HepG2 (cell line): ENCODE data around the gene NLRC5. TPM values are rescaled to one million over a fixed set of nuclear protein-coding genes. Genes with fewer than 3 reads are reported as not detected.

Experiments used
- ATAC-seq: fragments of 200-7000 bp; cut with Tn5 transposase; 3 replicates; pipeline ENCODE4 v1.9.1; 2020; ENCODE audit warnings: mild to moderate bottlenecking, moderate library complexity
- BruUV-seq: library from RNA; stranded (reverse); fragments of 400-500 nt; replicated peaks from 2 replicates; lab custom pipeline; 2021; lab: Mats Ljungman, UMichigan
- CTCF ChIA-PET: fragments of 300-600 bp; formaldehyde crosslinking; extraction: SDS; loops from one replicate; lab custom pipeline; 2021; ENCODE audit warnings: low total read pairs, inconsistent platforms, low intra/inter-chr PET ratio; lab: Yijun Ruan, JAX
- POLR2A ChIA-PET: fragments of 350-600 bp; sonication (Branson Sonifier 250); formaldehyde crosslinking; loops from one replicate; lab custom pipeline; 2020; ENCODE audit warnings: antibody characterized with exemption, inconsistent platforms; lab: Yijun Ruan, JAX
- DNase-seq: peaks from one replicate; pipeline ENCODE4 v3.0.0-alpha.2; 2015; ENCODE audit warnings: low spot score
- FAIRE-seq: peaks from 3 replicates; lab custom pipeline; 2011; peaks lifted over from hg19 to GRCh38; lab: Jason Lieb, UNC
- H2AFZ ChIP-seq: one replicate; pipeline ENCODE4 v1.6.1; 2011; ENCODE audit warnings: low read length, inconsistent platforms
- H3K27ac ChIP-seq: fragments of 300-600 bp; 3 replicates; pipeline ENCODE4 v1.8.0; 2011; ENCODE audit warnings: mixed run types, mild to moderate bottlenecking, mixed read lengths, low read length, inconsistent platforms; ENCODE audit not compliant: insufficient read depth; ENCODE audit errors: extremely low read length
- H3K27me3 ChIP-seq, 2 experiments: fragments of 200-600 bp in 1 of 2; 2 replicates in 1 of 2; 3 replicates in 1 of 2; pipeline versions ENCODE4 v1.6.0 to v1.8.0; 2011; ENCODE audit warnings: low read length in 2 of 2, mild to moderate bottlenecking in 2 of 2, moderate library complexity in 2 of 2, inconsistent platforms in 1 of 2; ENCODE audit not compliant: insufficient read depth in 2 of 2, control insufficient read depth in 1 of 2
- H3K36me3 ChIP-seq, 2 experiments: fragments of 200-600 bp in 1 of 2; replicated peaks in 1 of 2; 2 replicates in 1 of 2; 3 replicates in 1 of 2; pipeline versions ENCODE4 v1.5.1 to v1.8.0; 2011; ENCODE audit warnings: low read length in 2 of 2, inconsistent platforms in 1 of 2; ENCODE audit not compliant: insufficient read depth in 2 of 2, control insufficient read depth in 1 of 2
- H3K4me1 ChIP-seq: 2 replicates; pipeline ENCODE4 v1.5.1; 2012; ENCODE audit warnings: low read length, inconsistent platforms; ENCODE audit not compliant: insufficient read depth
- H3K4me2 ChIP-seq: 2 replicates; pipeline ENCODE4 v1.6.0; 2011; ENCODE audit warnings: low read depth, low read length, inconsistent platforms
- H3K4me3 ChIP-seq, 3 experiments: fragments of 200-600 bp in 1 of 3; sonication (generic), shearing (Covaris generic) in 1 of 3; replicated peaks in 1 of 3; 2 replicates each; pipeline ENCODE4 v1.5.1; 2011 to 2016; ENCODE audit warnings: low read length in 3 of 3, inconsistent platforms in 2 of 3, low read depth in 2 of 3, mild to moderate bottlenecking in 2 of 3, control low read depth in 1 of 3, mixed read lengths in 1 of 3; ENCODE audit not compliant: insufficient read depth in 1 of 3
- H3K79me2 ChIP-seq: one replicate; pipeline ENCODE4 v1.6.1; 2011; ENCODE audit warnings: low read length, inconsistent platforms; ENCODE audit not compliant: insufficient read depth
- H3K9ac ChIP-seq: 2 replicates; pipeline ENCODE4 v1.6.0; 2011; ENCODE audit warnings: mild to moderate bottlenecking, low read depth, low read length, inconsistent platforms; ENCODE audit not compliant: insufficient read depth
- H3K9me3 ChIP-seq: 2 replicates; pipeline ENCODE4 v1.5.1; 2012; ENCODE audit warnings: mild to moderate bottlenecking, low read length
- H4K20me1 ChIP-seq: 2 replicates; pipeline ENCODE4 v1.6.0; 2011; ENCODE audit warnings: inconsistent platforms, mild to moderate bottlenecking, low read length, moderate library complexity; ENCODE audit not compliant: insufficient read depth
- MEF2D ChIP-seq: sonication (generic); formaldehyde crosslinking; IDR thresholded peaks from 2 replicates; pipeline ENCODE4 v1.5.1; 2020; ENCODE audit warnings: mild to moderate bottlenecking, missing genetic modification reagents
- PAXIP1 ChIP-seq: sonication (generic); formaldehyde crosslinking; conservative IDR thresholded peaks from 2 replicates; pipeline ENCODE4 v1.4.0; 2020; ENCODE audit warnings: mild to moderate bottlenecking, missing genetic modification reagents, moderate library complexity
- SNRNP70 ChIP-seq: fragments of 200-400 bp; formaldehyde crosslinking; IDR thresholded peaks from 2 replicates; pipeline ENCODE4 v1.6.1; 2017; ENCODE audit warnings: mild to moderate bottlenecking, low read depth, low read length, moderate library complexity
- WGBS: methylation state at CpG from one replicate; pipeline ENCODE4 v1.1.6; 2017; ENCODE audit warnings: low lambda C conversion rate; 5-methylcytosine and 5-hydroxymethylcytosine counted together
- in situ Hi-C: cut with HindIII; loops from 2 replicates; pipeline ENCODE4 v1.10.0; 2017; ENCODE audit warnings: low pct_unique_long_range_greater_than_20kb; ENCODE audit not compliant: extremely low pct_ligation_motif_present
- intact Hi-C: fragments of 100-400 bp; cut with micrococcal nuclease; formaldehyde crosslinking; loops from one replicate; pipeline ENCODE4 v1.10.0; 2022; ENCODE audit not compliant: unreplicated experiment
- polyA plus RNA-seq, 8 experiments: library from polyadenylated mRNA; depleted of rRNA in 3 of 8; stranded (reverse) in 7 of 8; unstranded in 1 of 8; fragments of >200 nt; fragmentation: Illumina TruSeq in 4 of 8; extraction: Trizol in 4 of 8; gene quantifications; 2 replicates each; pipeline versions ENCODE4 v1.2.1 to v1.2.3, GENCODE V29; 2011 to 2016; ENCODE audit warnings: low read depth in 4 of 8, missing spikeins in 1 of 8, mixed read lengths in 1 of 8; ENCODE audit not compliant: insufficient read depth in 1 of 8
- total RNA-seq, 5 experiments: library from RNA; depleted of rRNA; stranded (reverse); fragments of >200 nt; fragmentation: Illumina TruSeq; extraction: Trizol; gene quantifications; 2 replicates each; pipeline ENCODE4 v1.2.3, GENCODE V29; 2016; ENCODE audit warnings: low read depth in 1 of 5
- TF ChIP-seq, protein P1 (sequence below): sonication (generic); formaldehyde crosslinking; IDR thresholded peaks from 2 replicates; pipeline ENCODE4 v1.4.0; 2020; ENCODE audit warnings: missing genetic modification reagents, borderline replicate concordance

NLRC5 gene
- total and polyA plus RNA-seq, 2 of the 13 experiments (the other 11 are each of a cell fraction or from before 2014, with no cell fraction given): 6.3 to 12.7 TPM

DNA sequence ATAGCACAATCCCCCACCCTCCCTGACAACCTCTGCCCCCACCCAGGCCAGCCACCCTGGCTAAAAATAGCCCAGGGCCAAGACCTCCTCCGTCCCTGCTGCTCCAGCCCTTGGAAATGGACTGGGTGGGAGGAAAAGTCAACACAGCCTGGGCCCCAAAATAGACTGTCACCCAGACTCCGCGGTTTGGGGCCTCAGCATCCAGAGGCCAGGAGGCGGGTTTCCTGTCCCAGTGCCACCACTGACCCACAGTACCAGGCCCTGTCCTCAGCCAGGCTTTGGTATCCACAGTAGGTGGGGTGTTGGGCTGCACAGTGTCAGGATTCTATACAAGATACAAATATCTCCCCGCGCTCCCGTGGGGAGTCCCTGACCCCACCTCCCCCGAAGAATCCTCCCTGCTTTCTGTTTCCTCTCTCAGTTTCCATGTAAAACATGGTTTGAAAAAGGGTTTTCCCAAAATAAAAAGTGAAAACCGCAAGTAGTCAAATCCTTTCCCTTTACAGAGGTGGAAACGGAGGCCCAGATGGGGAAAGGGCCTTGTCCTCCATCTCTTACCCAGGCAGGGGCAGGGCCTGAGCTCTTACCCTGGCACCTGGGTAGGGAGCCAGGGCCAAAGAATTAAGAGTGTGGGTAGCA is 123.2 kb downstream of the NLRC5 start:
- H3K27me3 ChIP-seq: no peaks in the 10 kb centered on the region; a peak in 1 of 5 replicates
- intact Hi-C loops: no loop called here
- H3K9me3 ChIP-seq: no peaks in the 10 kb centered on the region
- no peaks in the 10 kb centered on the region for H3K36me3 ChIP-seq
- no peak for ATAC-seq
- no peak for FAIRE-seq
- no peak overlapping the region for H3K4me2 ChIP-seq
- CTCF ChIA-PET: no interaction called here
- BruUV-seq: no TSS peak
- no peak overlapping the region for H2AFZ ChIP-seq
- no peak overlapping the region for H3K9ac ChIP-seq
- in situ Hi-C loops: no loop called here
- H4K20me1 ChIP-seq: no peaks in the 10 kb centered on the region
- H3K4me1 ChIP-seq: no peaks in the 10 kb centered on the region
- 63% methylated on average over 10 of the region's 10 CpGs for WGBS
- POLR2A ChIA-PET: no interaction called here
- H3K4me3 ChIP-seq: no peak overlapping the region
- no peaks in the 10 kb centered on the region for H3K79me2 ChIP-seq
- no peak overlapping the region for H3K27ac ChIP-seq
- DNase-seq: no peak
- TF ChIP-seq SNRNP70 (no peak), MEF2D (0 out of 2 replicates have a peak, but pooled peaks have one; percentile 31), PAXIP1 (CRISPR knock-in tag) (no peak)
- TF ChIP-seq, protein P1, sequence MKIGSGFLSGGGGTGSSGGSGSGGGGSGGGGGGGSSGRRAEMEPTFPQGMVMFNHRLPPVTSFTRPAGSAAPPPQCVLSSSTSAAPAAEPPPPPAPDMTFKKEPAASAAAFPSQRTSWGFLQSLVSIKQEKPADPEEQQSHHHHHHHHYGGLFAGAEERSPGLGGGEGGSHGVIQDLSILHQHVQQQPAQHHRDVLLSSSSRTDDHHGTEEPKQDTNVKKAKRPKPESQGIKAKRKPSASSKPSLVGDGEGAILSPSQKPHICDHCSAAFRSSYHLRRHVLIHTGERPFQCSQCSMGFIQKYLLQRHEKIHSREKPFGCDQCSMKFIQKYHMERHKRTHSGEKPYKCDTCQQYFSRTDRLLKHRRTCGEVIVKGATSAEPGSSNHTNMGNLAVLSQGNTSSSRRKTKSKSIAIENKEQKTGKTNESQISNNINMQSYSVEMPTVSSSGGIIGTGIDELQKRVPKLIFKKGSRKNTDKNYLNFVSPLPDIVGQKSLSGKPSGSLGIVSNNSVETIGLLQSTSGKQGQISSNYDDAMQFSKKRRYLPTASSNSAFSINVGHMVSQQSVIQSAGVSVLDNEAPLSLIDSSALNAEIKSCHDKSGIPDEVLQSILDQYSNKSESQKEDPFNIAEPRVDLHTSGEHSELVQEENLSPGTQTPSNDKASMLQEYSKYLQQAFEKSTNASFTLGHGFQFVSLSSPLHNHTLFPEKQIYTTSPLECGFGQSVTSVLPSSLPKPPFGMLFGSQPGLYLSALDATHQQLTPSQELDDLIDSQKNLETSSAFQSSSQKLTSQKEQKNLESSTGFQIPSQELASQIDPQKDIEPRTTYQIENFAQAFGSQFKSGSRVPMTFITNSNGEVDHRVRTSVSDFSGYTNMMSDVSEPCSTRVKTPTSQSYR (CRISPR knock-in tag): no peak
- TF ChIP-seq, all 625 proteins: peak for 1
